ENCODE data around the gene PLCL2. TPM values are rescaled to one million over a fixed set of nuclear protein-coding genes. Genes with fewer than 3 reads are reported as not detected.

The PLCL2 gene
- total RNA-seq, 1 experiment from 2014 or later: 0.07 TPM

- no TSS peak for BruUV-seq (replicated peaks)
- no peaks in the 10 kb centered on the region for H3K27me3 ChIP-seq (replicated peaks; ENCODE audit: control insufficient read depth, insufficient read depth, low read length)
- intact Hi-C loops (cut with micrococcal nuclease; ENCODE audit: unreplicated experiment): no loop called here
- H3K36me3 ChIP-seq (ENCODE audit: control insufficient read depth, insufficient read depth, low read length): no peaks in the 10 kb centered on the region
- Mint-ChIP-seq H3K9me3 (ENCODE audit: unreplicated experiment) (no peaks in the 10 kb centered on the region), H3K4me1 (ENCODE audit: low read depth, unreplicated experiment) (no peaks in the 10 kb centered on the region), H3K36me3 (ENCODE audit: insufficient read depth, unreplicated experiment) (no peaks in the 10 kb centered on the region), H3K4me3 (ENCODE audit: unreplicated experiment) (no peak overlapping the region), H3K27ac (ENCODE audit: unreplicated experiment) (no peak overlapping the region), H3K27me3 (ENCODE audit: insufficient read depth, unreplicated experiment) (peaks cover 12% of the 10 kb centered on the region)
- H3K9me3 ChIP-seq: no peaks in the 10 kb centered on the region
- POLR2A ChIA-PET: no interaction called here
- no peak overlapping the region for H3K4me3 ChIP-seq (ENCODE audit: low read depth, low read length)
- H3K4me1 ChIP-seq: no peaks in the 10 kb centered on the region
- DNase-seq: no peak
- TF ChIP-seq CTCF (IDR thresholded peaks at IDR 0.05; ENCODE audit: insufficient read depth in 1 of 2, low read depth in 1 of 2, low read length in 1 of 2, severe bottlenecking in 1 of 2, unreplicated experiment in 1 of 2): no peak
- CTCF ChIA-PET: no interaction called here
These were observed 32.1 kb downstream of the PLCL2 start for GRCh38 chr3:16916840-16917239.

DNA sequence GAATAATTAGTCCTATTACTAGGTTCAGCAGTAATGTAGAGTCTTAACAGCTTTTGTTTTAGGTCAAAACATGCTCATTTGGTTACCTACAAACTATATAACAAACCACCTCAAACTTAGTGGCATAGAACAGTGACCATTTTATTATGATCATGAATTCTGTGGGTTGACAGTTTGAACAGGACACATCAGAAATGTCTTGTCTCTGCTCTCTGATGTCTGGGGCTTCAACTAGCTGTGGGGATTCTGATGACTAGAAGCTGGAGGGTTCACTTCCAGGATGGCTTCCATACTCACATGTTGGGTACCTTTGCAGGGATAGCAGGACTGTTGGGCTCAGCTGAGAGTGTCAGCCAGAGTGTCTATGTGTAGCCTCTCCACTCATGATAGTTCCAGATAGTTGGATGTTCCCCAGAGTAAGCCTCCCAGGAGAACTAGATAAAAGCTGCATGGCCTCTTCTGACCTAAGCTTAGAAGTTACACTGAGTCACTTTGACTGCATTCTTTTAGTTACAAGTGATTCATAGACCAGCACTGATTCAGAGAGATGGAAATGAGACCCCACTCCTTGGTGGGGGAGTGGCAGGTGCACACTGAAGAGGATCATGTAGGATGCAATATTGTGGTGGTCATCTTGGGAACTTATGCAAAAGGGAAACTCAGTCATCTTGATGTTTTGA is 32.6 kb downstream of the PLCL2 start:
- no peak for TF ChIP-seq CTCF (IDR thresholded peaks at IDR 0.05; ENCODE audit: insufficient read depth in 1 of 2, low read depth in 1 of 2, low read length in 1 of 2, severe bottlenecking in 1 of 2, unreplicated experiment in 1 of 2)
- Histone ChIP-seq H3K4me3 (ENCODE audit: low read depth, low read length) (no peak overlapping the region), H3K4me1 (no peaks in the 10 kb centered on the region), H3K27me3 (replicated peaks; ENCODE audit: control insufficient read depth, insufficient read depth, low read length) (no peaks in the 10 kb centered on the region), H3K36me3 (ENCODE audit: control insufficient read depth, insufficient read depth, low read length) (no peaks in the 10 kb centered on the region), H3K9me3 (no peaks in the 10 kb centered on the region)
- DNase-seq: no peak
- POLR2A ChIA-PET: no interaction called here
- Mint-ChIP-seq H3K9me3 (ENCODE audit: unreplicated experiment) (no peaks in the 10 kb centered on the region), H3K27me3 (ENCODE audit: insufficient read depth, unreplicated experiment) (peaks cover 12% of the 10 kb centered on the region), H3K36me3 (ENCODE audit: insufficient read depth, unreplicated experiment) (no peaks in the 10 kb centered on the region), H3K4me3 (ENCODE audit: unreplicated experiment) (no peak overlapping the region), H3K27ac (ENCODE audit: unreplicated experiment) (no peak overlapping the region), H3K4me1 (ENCODE audit: low read depth, unreplicated experiment) (no peaks in the 10 kb centered on the region)
- intact Hi-C loops (cut with micrococcal nuclease; ENCODE audit: unreplicated experiment): no loop called here
- CTCF ChIA-PET: no interaction called here
- no TSS peak for BruUV-seq (replicated peaks)

DNA sequence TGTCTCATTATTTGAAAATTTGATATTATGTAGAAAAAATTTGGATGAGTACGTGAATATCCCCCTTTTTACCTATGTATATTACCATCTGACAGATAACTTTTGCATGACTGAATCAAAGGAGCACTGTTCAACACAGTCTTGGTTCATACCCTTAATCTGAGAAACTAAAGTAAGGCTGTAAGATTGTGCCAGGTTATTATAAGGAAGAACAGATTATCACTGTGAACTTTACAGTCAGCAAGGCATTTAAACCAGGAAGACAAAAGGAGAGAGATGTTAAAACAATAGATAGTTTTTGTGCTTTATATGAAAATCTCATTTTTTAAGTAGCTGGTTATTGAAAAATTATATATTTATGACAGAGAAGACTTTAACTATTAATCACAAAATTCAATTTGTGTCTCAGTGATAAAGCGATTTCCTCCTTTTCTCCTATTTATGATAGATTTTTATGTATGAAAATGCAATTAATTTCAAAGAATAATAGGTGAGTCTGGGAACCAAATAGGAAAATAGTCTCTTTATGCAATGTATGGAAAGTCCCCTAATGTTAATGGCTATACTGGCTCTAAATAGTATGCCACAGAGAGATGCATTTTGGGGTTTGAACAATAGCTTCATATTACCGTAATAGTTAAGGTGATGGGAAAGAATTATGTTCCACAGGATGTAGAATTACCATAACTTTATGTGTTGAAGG is 33.4 kb downstream of the PLCL2 start:
- Histone ChIP-seq H3K4me1 (no peaks in the 10 kb centered on the region), H3K4me3 (ENCODE audit: low read depth, low read length) (no peak overlapping the region), H3K27me3 (replicated peaks; ENCODE audit: control insufficient read depth, insufficient read depth, low read length) (no peaks in the 10 kb centered on the region), H3K36me3 (ENCODE audit: control insufficient read depth, insufficient read depth, low read length) (no peaks in the 10 kb centered on the region), H3K9me3 (no peaks in the 10 kb centered on the region)
- Mint-ChIP-seq H3K9me3 (ENCODE audit: unreplicated experiment) (no peaks in the 10 kb centered on the region), H3K27ac (ENCODE audit: unreplicated experiment) (no peak overlapping the region), H3K27me3 (ENCODE audit: insufficient read depth, unreplicated experiment) (peaks cover 9% of the 10 kb centered on the region), H3K36me3 (ENCODE audit: insufficient read depth, unreplicated experiment) (no peaks in the 10 kb centered on the region), H3K4me1 (ENCODE audit: low read depth, unreplicated experiment) (no peaks in the 10 kb centered on the region), H3K4me3 (ENCODE audit: unreplicated experiment) (no peak overlapping the region)
- POLR2A ChIA-PET: no interaction called here
- intact Hi-C loops (cut with micrococcal nuclease; ENCODE audit: unreplicated experiment): no loop called here
- DNase-seq: no peak
- BruUV-seq (replicated peaks): no TSS peak
- TF ChIP-seq CTCF (IDR thresholded peaks at IDR 0.05; ENCODE audit: insufficient read depth in 1 of 2, low read depth in 1 of 2, low read length in 1 of 2, severe bottlenecking in 1 of 2, unreplicated experiment in 1 of 2): no peak
- CTCF ChIA-PET: no interaction called here
